Psoas muscle (tissue), 8 donors: Measurements from ENCODE around the gene NRIP1. TPM values are rescaled to one million over a fixed set of nuclear protein-coding genes. Genes with fewer than 3 reads are reported as not detected.

Experiments
- ATAC-seq, 4 donors: fragments of 200-7000 bp; cut with Tn5 transposase; one replicate each; pipeline ENCODE4 v1.9.1; 2020; ENCODE audit warnings: moderate library complexity in 3 of 4, mild to moderate bottlenecking in 2 of 4
- DNase-seq, 2 donors: peaks; one replicate each; pipeline ENCODE4 v3.0.0-alpha.2; 2020
- H3K27ac ChIP-seq: fragments of 200-600 bp; one replicate; pipeline ENCODE4 v1.8.0; 2022
- H3K27me3 ChIP-seq, 3 donors: fragments of 200-600 bp in 1 of 3; one replicate each; pipeline versions ENCODE4 v1.6.1 to v1.8.0; 2013 to 2022; ENCODE audit warnings: low read length in 2 of 3, mild to moderate bottlenecking in 2 of 3, moderate library complexity in 1 of 3; ENCODE audit not compliant: insufficient read depth in 3 of 3
- H3K36me3 ChIP-seq, 2 donors: fragments of 200-600 bp in 1 of 2; one replicate each; pipeline versions ENCODE4 v1.6.1 to v1.8.0; 2013 to 2022; ENCODE audit warnings: low read depth in 1 of 2, mild to moderate bottlenecking in 1 of 2, moderate library complexity in 1 of 2; ENCODE audit not compliant: insufficient read depth in 1 of 2
- H3K4me1 ChIP-seq: fragments of 200-600 bp; one replicate; pipeline ENCODE4 v1.8.0; 2022
- H3K4me3 ChIP-seq: fragments of 200-600 bp; one replicate; pipeline ENCODE4 v1.8.0; 2022; ENCODE audit warnings: mild to moderate bottlenecking
- H3K9me3 ChIP-seq: fragments of 200-600 bp; one replicate; pipeline ENCODE4 v1.8.0; 2022
- WGBS, 3 donors: extraction: QIAGEN DNeasy Blood & Tissue Kit; methylation state at CpG; one replicate each; pipeline versions ENCODE4 v1.1.6 to v1.1.7; 2013; 5-methylcytosine and 5-hydroxymethylcytosine counted together
- intact Hi-C, 2 donors: fragments of 100-400 bp; cut with DNase I; formaldehyde crosslinking; loops; one replicate each; pipeline versions ENCODE4 v1.11.0 to v1.14.2; 2022
- polyA plus RNA-seq, 3 donors: library from polyadenylated mRNA; stranded (reverse); fragments of 200-250 nt; gene quantifications; one replicate each; pipeline ENCODE4 v1.2.3, GENCODE V29; 2013
- total RNA-seq, 4 donors: library from RNA; stranded (reverse); fragmentation: NEBNext Ultra II Directional in 2 of 4; extraction: Animal tissue kit (Norgen Biotek cat#: 25700) in 2 of 4; gene quantifications; one replicate each; pipeline versions ENCODE4 v1.2.1 to v1.2.4, GENCODE V29; 2021 to 2023
- TF ChIP-seq, protein P1 (sequence below): fragments of 200-600 bp; IDR thresholded peaks from one replicate; pipeline ENCODE4 v1.8.0; 2022; ENCODE audit warnings: antibody characterized with exemption
- donor health status: healthy with polysubstance abuse.
- donor health status: DM: no; HTN: no; CAD: no; lungs with moderate emphysema.
- donor health status: Bipolar disorder and iron deficiency.
- donor health status: healthy.
- donor health status: DM: yes; HTN: yes; CAD: no.
- donor health status: DM: no; HTN: no; CAD: no.
- donor health status: DM: no; HTN: no; CAD: no.
- donor health status: DM: yes; HTN: yes; CAD: no.

Gene NRIP1
- total and polyA plus RNA-seq, 7 donors = 12.1 to 137 (median 42.8) TPM

- no peak overlapping the region for H3K27ac ChIP-seq
- no peaks in the 10 kb centered on the region for H3K9me3 ChIP-seq
- ATAC-seq (no peak), DNase-seq (no peak)
- no peaks in the 10 kb centered on the region for H3K36me3 ChIP-seq
- WGBS, 3 donors = 89 to 100% (median 90%) methylated on average over 4 of the region's 4 CpGs
- intact Hi-C loops = loop anchor here in 1 of 2 donors (10.0 kb wide), 1 partner anchor 486 kb away; no protein-coding TSS in a partner anchor
- H3K4me3 ChIP-seq = no peak overlapping the region
- no peaks in the 10 kb centered on the region for H3K27me3 ChIP-seq
- TF ChIP-seq, protein P1, sequence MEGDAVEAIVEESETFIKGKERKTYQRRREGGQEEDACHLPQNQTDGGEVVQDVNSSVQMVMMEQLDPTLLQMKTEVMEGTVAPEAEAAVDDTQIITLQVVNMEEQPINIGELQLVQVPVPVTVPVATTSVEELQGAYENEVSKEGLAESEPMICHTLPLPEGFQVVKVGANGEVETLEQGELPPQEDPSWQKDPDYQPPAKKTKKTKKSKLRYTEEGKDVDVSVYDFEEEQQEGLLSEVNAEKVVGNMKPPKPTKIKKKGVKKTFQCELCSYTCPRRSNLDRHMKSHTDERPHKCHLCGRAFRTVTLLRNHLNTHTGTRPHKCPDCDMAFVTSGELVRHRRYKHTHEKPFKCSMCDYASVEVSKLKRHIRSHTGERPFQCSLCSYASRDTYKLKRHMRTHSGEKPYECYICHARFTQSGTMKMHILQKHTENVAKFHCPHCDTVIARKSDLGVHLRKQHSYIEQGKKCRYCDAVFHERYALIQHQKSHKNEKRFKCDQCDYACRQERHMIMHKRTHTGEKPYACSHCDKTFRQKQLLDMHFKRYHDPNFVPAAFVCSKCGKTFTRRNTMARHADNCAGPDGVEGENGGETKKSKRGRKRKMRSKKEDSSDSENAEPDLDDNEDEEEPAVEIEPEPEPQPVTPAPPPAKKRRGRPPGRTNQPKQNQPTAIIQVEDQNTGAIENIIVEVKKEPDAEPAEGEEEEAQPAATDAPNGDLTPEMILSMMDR = no peak
- peaks cover 31% of the 10 kb centered on the region for H3K4me1 ChIP-seq
These were observed 66.0 kb downstream of the NRIP1 start for GRCh38 chr21:14998784-14999183.

DNA sequence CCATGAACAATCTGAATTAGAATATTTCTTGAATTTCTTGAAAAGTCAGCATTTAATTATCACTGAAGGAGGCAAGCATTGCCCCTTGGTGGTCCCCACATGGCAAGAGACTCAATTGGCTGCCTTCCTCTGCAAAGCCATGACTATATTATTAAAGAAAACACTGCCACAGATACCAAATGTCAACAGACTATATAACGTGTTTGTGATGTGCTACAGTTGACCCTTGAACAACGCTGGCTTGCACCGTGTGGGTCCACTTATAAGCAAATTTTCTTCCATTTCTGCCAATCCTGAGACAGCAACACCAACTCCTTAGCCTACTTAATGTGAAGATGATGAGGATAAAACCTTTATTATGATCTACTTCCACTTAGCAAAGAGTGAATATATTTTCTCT, 66.5 kb downstream of the NRIP1 start:
- Histone ChIP-seq H3K36me3 (no peaks in the 10 kb centered on the region), H3K4me1 (peaks cover 27% of the 10 kb centered on the region), H3K27me3 (no peaks in the 10 kb centered on the region), H3K27ac (no peak overlapping the region), H3K9me3 (no peaks in the 10 kb centered on the region), H3K4me3 (no peak overlapping the region)
- intact Hi-C loops = loop anchor here in 1 of 2 donors (10.0 kb wide), 1 partner anchor 486 kb away; no protein-coding TSS in a partner anchor
- TF ChIP-seq, protein P1 = no peak
- DNase-seq (no peak), ATAC-seq (no peak)
- 89 to 91% (median 90%) methylated on average over 3 of the region's 3 CpGs for WGBS, 3 donors

GRCh38 chr21:14995695-14996490, 68.9 kb downstream of the NRIP1 start:
- intact Hi-C loops = loop anchor here in 1 of 2 donors (10.0 kb wide), 1 partner anchor 489 kb away; no protein-coding TSS in a partner anchor
- ATAC-seq = no peak

DNA sequence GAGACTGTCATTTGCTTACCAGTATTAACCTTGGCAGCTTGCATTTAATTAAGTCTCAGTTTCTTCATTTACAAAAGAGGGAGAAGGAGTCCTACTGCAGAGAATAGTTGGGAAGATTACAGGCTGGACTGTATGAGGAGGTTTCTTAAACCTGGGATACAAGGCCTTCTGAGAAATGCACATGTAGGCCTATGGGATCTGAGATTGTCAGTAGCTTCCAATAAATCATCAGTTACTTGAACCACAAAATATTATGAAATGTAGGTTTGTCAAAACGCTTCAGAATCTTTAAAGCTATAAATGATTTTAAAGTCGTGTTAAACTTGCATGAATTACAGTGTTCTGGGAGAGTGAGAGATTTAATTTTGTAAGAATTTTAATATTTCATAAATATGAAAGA, 69.6 kb downstream of the NRIP1 start:
- H3K27me3 ChIP-seq = no peaks in the 10 kb centered on the region
- no peak for DNase-seq
- intact Hi-C loops = loop anchor here in 1 of 2 donors (10.0 kb wide), 1 partner anchor 490 kb away; no protein-coding TSS in a partner anchor
- no peak overlapping the region for H3K4me3 ChIP-seq
- no peak for ATAC-seq
- H3K27ac ChIP-seq = no peak overlapping the region
- H3K4me1 ChIP-seq = peaks cover 11% of the 10 kb centered on the region
- no peaks in the 10 kb centered on the region for H3K36me3 ChIP-seq
- TF ChIP-seq, protein P1 = no peak
- 65 to 72% (median 66%) methylated on average over 2 of the region's 2 CpGs for WGBS, 3 donors
- no peaks in the 10 kb centered on the region for H3K9me3 ChIP-seq

More at GRCh38 chr21:14995695-14996490, 68.9 kb downstream of the NRIP1 start:
- Histone ChIP-seq H3K27ac (no peak overlapping the region), H3K4me1 (peaks cover 13% of the 10 kb centered on the region), H3K4me3 (no peak overlapping the region), H3K27me3 (no peaks in the 10 kb centered on the region), H3K9me3 (no peaks in the 10 kb centered on the region), H3K36me3 (no peaks in the 10 kb centered on the region)
- TF ChIP-seq, protein P1 = no peak
- WGBS, 3 donors = 90 to 92% (median 91%) methylated on average over 9 of the region's 9 CpGs
- DNase-seq = no peak
